ENCODE data around the gene GPR107. TPM values are rescaled to one million over a fixed set of nuclear protein-coding genes. Genes with fewer than 3 reads are reported as not detected.

The GPR107 gene
- total RNA-seq, 1 experiment from 2014 or later = 77.4 TPM

DNA sequence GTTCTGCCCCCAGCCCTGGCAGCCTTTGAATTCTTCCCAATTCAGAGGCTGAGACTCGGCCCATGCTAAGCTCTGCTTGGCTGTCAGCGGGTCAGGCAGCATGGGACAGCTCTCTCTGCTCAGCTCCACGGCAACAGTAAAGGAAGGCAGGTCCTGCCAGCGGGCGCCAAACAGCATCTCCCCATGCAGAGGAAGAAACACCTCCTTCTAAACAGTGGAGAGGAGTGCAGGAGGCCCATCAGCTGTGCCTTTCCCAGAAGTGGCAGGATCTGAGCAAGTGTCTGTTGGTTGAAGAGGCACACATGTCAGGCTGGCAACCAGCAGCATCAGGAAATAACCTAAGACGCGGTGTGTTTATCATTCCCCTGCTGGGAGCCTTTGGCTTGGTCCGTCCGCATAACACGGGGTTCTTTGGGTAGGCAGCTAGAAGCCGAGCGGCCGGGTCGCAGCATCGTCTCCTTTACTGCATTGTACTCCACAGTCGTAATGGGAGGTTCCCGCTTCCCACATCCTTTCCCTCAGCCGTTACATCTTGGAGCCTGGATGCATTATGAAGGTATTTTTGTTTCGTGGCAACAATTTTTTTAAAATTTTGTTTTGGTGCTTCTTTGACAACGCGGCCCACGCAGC is 75.8 kb downstream of the GPR107 start:
- Histone ChIP-seq H3K79me2 (ENCODE audit: low read depth) (no peaks in the 10 kb centered on the region), H2AFZ (no peak overlapping the region), H3F3A (ENCODE audit: insufficient read depth, low read depth) (peaks cover 54% of the 10 kb centered on the region), H3K9me2 (ENCODE audit: insufficient read depth) (no peaks in the 10 kb centered on the region), H3K27me3 (ENCODE audit: insufficient read depth, low read depth) (no peaks in the 10 kb centered on the region), H3K36me3 (ENCODE audit: low read depth) (peaks cover 6% of the 10 kb centered on the region; the same call in 1 of the 2 replicates), H3K9me3 (ENCODE audit: insufficient read depth, low read depth) (no peaks in the 10 kb centered on the region), H3K4me2 (peak overlapping the region; percentile 77), H3K4me1 (replicated peaks; ENCODE audit: insufficient read depth) (peaks cover 46% of the 10 kb centered on the region), H3K4me3 (no peak overlapping the region), H4K20me1 (ENCODE audit: insufficient read depth) (no peaks in the 10 kb centered on the region), H3K27ac (peak overlapping the region; percentile 80)
- TF ChIP-seq, protein P1, sequence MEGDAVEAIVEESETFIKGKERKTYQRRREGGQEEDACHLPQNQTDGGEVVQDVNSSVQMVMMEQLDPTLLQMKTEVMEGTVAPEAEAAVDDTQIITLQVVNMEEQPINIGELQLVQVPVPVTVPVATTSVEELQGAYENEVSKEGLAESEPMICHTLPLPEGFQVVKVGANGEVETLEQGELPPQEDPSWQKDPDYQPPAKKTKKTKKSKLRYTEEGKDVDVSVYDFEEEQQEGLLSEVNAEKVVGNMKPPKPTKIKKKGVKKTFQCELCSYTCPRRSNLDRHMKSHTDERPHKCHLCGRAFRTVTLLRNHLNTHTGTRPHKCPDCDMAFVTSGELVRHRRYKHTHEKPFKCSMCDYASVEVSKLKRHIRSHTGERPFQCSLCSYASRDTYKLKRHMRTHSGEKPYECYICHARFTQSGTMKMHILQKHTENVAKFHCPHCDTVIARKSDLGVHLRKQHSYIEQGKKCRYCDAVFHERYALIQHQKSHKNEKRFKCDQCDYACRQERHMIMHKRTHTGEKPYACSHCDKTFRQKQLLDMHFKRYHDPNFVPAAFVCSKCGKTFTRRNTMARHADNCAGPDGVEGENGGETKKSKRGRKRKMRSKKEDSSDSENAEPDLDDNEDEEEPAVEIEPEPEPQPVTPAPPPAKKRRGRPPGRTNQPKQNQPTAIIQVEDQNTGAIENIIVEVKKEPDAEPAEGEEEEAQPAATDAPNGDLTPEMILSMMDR (conservative IDR thresholded peaks at IDR 0.05) = no peak
- no peak for TF ChIP-seq EZH2 (IDR thresholded peaks at IDR 0.05; ENCODE audit: low read depth)
- TSS peak; percentile 23 for BruUV-seq (replicated peaks)
- ChIA-PET POLR2A (ENCODE audit: unreplicated experiment) (interaction anchor here (0.6 kb wide), 1 partner anchor 48 kb away, joined by 7 read pairs; no protein-coding TSS in a partner anchor), CTCF (no interaction called here)
- no peak for DNase-seq
- intact Hi-C loops (cut with micrococcal nuclease; ENCODE audit: unreplicated experiment) = loop anchor here (2.0 to 5.0 kb wide), 3 partner anchors 43 to 318 kb away; partner anchors contain the start of gene NCS1

DNA sequence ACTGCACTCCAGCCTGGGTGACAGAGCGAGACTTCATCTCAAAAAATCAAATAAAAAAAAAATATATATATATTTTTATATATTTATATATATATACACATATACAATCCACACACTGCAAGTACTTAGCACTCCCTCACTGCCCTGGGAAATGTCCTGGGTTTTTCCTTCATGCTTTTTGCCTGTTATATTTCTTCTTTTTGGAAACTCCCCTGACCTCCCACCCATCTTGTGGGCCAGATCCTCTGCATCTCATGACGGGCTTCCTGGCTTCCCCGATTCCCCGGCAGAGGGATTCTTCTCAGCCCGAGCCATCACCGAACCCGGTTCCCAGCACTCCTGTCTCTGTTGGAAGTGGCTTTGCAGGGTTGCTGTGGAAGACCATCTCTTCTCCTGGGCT is 79.0 kb downstream of the GPR107 start:
- no peaks in the 10 kb centered on the region for H4K20me1 ChIP-seq (ENCODE audit: insufficient read depth)
- ChIA-PET POLR2A (ENCODE audit: unreplicated experiment) (no interaction called here), CTCF (no interaction called here)

DNA sequence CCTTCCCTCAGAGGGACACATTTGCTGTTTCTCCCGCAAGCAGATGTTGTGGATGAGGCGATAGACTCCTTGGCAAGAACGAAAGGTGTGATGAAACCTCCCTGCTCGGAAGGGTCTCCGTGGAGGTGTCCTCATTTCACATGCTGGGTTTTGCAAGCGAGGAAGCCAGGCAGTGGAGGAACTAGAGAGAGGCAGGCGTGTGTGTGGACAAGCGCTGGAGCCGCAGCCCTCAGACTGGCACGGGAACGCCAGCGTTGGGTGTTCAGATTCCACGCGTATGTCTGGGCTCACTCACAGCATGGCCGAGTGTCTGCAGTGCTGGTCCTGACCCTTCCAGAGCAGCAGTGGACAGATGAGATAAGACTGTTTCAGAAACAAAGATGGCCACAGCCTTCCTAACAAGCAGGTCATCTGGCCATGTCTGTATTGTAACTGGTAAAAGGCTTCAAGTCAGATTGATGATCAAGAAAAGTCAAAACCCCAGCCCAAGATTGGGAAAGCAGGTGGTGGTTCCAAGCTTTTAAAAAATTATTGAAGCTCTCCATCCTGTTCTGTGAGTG is 83.5 kb downstream of the GPR107 start:
- Histone ChIP-seq H2AFZ (no peak overlapping the region), H3K27ac (no peak overlapping the region), H3F3A (ENCODE audit: insufficient read depth, low read depth) (no peaks in the 10 kb centered on the region; the same call in 1 of the 2 replicates), H3K4me2 (no peak overlapping the region), H3K9me2 (ENCODE audit: insufficient read depth) (no peaks in the 10 kb centered on the region), H3K4me3 (no peak overlapping the region), H3K4me1 (replicated peaks; ENCODE audit: insufficient read depth) (no peaks in the 10 kb centered on the region), H3K27me3 (ENCODE audit: insufficient read depth, low read depth) (no peaks in the 10 kb centered on the region), H4K20me1 (ENCODE audit: insufficient read depth) (no peaks in the 10 kb centered on the region), H3K9me3 (ENCODE audit: insufficient read depth, low read depth) (no peaks in the 10 kb centered on the region), H3K36me3 (ENCODE audit: low read depth) (no peaks in the 10 kb centered on the region; the same call in 1 of the 2 replicates), H3K79me2 (ENCODE audit: low read depth) (no peaks in the 10 kb centered on the region)
- BruUV-seq (replicated peaks) = no TSS peak
- ChIA-PET CTCF (no interaction called here), POLR2A (ENCODE audit: unreplicated experiment) (no interaction called here)
- no peak for DNase-seq
- TF ChIP-seq, protein P1 (conservative IDR thresholded peaks at IDR 0.05) = no peak
- no peak for TF ChIP-seq EZH2 (IDR thresholded peaks at IDR 0.05; ENCODE audit: low read depth)
- intact Hi-C loops (cut with micrococcal nuclease; ENCODE audit: unreplicated experiment) = no loop called here

More for the DNA sequence above, 79.0 kb downstream of the GPR107 start:
- no peak overlapping the region for H3K4me2 ChIP-seq
- H2AFZ ChIP-seq = no peak overlapping the region
- H3F3A ChIP-seq (ENCODE audit: insufficient read depth, low read depth) = peaks cover 32% of the 10 kb centered on the region
- H3K79me2 ChIP-seq (ENCODE audit: low read depth) = no peaks in the 10 kb centered on the region
- H3K4me3 ChIP-seq = no peak overlapping the region
- BruUV-seq (replicated peaks) = no TSS peak
- no peaks in the 10 kb centered on the region for H3K9me3 ChIP-seq (ENCODE audit: insufficient read depth, low read depth)
- intact Hi-C loops (cut with micrococcal nuclease; ENCODE audit: unreplicated experiment) = no loop called here
- peaks cover 27% of the 10 kb centered on the region for H3K4me1 ChIP-seq (replicated peaks; ENCODE audit: insufficient read depth)
- peaks cover 6% of the 10 kb centered on the region for H3K36me3 ChIP-seq (ENCODE audit: low read depth)
- no peak for DNase-seq
- H3K27me3 ChIP-seq (ENCODE audit: insufficient read depth, low read depth) = no peaks in the 10 kb centered on the region
- no peaks in the 10 kb centered on the region for H3K9me2 ChIP-seq (ENCODE audit: insufficient read depth)
- no peak overlapping the region for H3K27ac ChIP-seq
- no peak for TF ChIP-seq EZH2 (IDR thresholded peaks at IDR 0.05; ENCODE audit: low read depth)
- TF ChIP-seq, protein P1 (conservative IDR thresholded peaks at IDR 0.05) = no peak

Data from PC-9 (cell line).